KBM-7 (cell line): ENCODE measurements around the gene CLPSL1.

Source experiments
- DNase-seq: peaks from one replicate; pipeline ENCODE4 v3.0.0-alpha.2; 2015
- in situ Hi-C: fragments of 300-500 bp; cut with MboI; formaldehyde crosslinking; loops from 2 replicates; pipeline ENCODE4 v1.14.3; 2020; ENCODE audit warnings: low sequenced_read_pairs, low pct_unique_long_range_greater_than_20kb, mixed read lengths

The CLPSL1 gene

DNA sequence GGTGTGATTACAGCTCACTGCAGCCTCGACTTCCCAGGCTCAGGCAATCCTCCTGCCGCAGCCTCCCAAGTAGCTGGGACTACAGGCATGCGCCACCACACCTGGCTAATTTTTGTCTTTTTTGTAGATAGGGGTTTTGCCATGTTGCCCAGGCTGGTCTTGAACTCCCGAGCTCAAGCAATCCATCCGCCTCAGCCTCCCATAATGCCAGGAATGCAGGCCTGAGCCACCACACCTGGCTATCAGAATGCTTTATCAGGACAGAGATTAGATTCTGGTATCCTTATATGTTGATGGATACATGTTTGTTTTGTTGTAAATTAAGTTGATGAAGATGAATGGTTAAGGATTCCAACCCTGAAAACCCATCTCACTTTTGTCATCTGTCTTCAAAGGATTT lies 48.5 kb downstream of the CLPSL1 start:
- no peak for DNase-seq
- in situ Hi-C loops = no loop called here

DNA sequence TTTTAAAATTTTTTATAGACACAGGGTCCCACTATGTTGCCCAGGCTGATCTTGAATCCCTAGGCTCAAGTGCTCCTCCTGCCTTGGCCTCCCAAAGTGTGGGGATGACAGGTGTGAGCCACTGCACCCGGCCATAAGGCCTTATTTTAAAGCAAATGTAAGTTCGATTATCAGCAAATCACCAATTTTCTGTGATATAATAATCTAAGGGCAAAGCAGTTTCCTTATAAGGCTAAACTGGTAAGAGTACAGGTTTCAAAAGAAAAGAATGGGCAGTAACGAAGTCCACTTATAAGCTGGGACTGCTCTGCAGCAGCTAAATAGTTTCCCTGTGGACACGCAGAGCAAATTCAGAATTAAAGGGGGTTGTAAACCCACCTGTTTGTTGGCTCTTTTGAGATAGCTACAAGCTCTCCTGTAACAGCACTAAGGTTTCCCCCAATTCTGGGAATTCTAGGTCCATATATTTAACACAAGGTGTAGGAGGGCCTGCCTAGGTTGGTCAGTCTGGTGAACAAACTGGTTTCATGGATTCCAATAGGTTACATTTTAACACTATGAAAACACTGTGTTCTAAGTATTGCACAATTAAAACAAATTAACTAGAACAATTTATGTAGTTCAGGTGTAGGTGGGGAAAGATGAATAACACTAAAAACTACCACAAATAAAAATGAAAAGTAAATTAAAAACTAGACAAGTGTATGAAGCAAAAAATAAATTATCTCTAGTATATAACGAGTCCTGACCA lies 50.6 kb downstream of the CLPSL1 start:
- DNase-seq = no peak
- in situ Hi-C loops = no loop called here

DNA sequence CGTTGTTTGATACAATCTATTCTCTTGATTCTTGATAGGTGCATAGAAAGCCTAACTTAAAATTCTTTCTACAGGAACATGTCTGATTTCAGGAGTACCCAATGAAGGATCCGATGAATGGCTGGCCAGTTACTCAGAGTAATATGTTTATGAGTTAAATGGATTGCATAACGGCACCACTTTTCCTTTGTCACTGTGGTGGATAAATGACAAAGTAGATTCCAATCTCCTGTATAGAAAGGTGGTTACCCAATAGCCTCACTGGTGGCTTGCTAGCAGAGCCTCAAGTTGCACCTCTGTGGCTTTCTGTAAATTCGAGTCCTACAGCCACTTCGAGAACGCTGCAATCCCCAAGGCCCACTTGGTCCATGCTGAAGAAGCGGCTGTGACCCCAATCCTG lies 52.7 kb downstream of the CLPSL1 start:
- no peak for DNase-seq
- in situ Hi-C loops = no loop called here
